Measurements from ENCODE around the gene CCDC74B.
"Not testable (repeated sequence)": the region's sequence is repeated elsewhere in the genome, so short reads cannot be mapped to it uniquely, and the experiment has no call there.

The CCDC74B gene

DNA sequence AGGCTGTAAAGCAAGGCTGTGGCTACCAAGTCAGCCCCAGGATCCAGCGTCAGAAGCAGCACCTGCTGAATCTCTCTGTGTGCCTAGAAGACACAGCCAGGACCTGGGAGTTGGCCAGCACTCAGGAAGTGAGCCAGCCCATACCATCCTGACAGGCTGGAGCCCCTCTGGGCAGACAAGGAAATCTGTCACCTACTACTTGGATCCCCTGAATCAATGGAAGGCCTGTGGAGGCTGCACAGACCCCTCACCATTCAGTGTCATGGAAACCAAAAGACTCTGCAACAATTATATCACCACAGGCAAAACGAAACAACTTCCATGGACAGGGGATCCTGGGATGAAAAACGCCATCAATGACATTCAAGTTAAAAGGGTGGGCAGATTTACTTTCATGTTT, 21.7 kb upstream of the CCDC74B start:
- DNase-seq (ENCODE audit: low read depth): not testable (repeated sequence)

DNA sequence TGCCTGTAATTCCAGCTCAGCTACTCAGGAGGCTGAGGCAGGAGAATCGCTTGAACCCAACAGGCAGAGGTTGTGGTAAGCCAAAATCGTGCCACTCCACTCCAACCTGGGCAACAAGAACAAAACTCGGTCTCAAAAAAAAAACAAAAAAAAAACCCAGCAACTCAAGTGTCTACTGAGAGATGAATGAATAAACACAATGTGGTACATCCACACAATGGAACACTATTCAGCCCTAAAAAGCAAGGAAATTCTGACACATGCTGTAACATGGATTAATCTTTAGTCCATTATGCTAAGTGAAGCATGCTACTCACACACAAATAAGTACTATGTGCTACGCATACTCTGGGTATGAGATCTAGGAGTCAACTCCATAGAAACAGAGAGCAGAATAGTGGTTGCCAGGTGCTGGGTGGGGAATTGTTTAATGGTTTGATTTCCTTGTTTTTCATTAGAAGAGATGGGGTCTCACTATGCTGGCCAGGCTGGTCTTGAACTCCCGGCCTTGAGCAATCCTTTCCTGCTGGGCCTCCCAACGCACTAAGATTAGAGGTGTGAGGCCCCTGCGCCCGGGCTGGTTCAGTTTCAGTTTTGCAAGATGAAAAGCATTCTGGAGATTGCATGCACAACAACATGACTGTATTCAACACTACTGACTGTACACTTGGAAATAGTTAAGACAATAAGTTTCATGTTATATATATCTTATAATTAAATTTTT, 20.5 kb upstream of the CCDC74B start:
- no peak for DNase-seq (ENCODE audit: low read depth)

DNA sequence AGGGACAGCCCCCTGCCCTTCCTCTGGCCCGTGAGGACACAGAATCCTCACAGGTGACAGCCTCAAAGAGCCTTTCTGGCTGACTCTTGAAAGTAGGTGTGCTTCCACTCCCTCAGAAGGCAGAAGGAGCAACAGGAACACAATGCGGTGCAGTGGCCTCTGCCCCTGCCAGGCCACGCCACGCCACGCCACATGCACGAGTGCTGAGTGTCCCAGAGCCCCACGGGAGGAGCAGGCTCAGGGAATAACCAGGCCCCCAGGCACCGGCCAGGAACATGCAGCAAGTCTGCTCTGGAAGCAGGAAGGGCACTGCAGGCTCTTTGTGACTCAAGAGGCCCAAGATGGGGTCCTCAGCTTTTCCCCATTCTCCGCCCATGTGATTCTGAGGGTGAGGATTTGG, 18.1 kb upstream of the CCDC74B start:
- DNase-seq (ENCODE audit: low read depth): no peak

DNA sequence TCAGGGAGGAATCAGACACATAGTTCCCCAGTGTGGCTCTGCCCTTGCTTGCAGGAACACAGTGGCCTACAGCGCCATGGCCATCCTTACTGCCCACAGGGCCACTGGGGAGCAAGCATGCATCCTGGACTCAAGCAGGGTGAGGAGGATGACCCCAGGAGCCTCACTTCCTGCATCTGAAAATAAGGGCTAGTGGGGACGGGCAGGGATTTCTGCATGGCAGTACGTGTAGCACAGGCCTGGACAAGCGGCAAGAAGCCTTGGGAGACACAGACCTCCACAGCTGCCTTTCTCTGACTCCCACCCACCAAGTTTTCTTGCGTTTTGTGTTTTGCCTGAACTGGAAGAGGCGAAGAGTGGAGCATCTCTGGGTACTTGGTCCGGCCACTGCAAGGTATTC, 17.6 kb upstream of the CCDC74B start:
- not testable (repeated sequence) for DNase-seq (ENCODE audit: low read depth)

DNA sequence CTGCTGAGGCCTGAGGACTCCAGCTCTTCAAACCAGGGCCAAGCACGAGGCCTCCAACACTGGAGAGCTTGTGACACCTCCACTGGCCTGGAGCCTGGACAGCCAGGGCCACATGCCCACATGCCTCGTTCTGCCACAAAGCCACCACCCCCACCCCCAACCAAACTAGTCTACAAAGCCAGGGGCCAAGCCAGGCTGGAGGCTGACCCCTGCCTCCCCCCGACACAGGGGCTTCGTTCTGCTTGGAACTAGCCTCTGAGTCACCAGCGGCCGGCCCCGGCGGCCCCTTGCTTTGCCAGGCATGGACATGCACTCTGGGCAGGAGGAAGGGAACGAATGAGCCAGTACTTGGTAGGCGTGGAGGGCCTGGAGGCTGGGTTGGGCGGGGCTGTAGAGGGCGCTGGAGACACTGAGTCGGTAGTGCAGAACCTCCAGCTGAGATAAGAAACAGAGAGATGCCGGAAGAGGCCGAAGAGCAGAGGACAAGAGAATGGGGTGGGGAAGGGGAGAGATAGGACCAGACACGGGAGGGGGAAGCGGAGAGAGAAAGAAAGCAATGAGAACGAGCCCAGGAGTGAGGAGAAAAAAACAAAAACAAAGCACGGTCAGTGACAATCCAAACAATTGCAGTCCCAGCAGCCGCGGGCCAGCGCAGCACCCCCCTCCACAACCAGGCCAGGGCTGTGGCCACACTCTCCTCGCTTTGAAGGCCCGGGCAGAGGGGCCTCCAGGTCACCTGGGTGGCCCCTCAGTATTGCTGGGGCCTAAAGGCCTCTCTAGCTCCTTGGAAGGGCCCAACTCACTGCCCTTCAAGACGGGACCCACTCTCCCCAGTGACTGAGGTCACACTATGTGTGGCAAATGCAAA, 16.2 kb upstream of the CCDC74B start:
- DNase-seq (ENCODE audit: low read depth): not testable (repeated sequence)

DNA sequence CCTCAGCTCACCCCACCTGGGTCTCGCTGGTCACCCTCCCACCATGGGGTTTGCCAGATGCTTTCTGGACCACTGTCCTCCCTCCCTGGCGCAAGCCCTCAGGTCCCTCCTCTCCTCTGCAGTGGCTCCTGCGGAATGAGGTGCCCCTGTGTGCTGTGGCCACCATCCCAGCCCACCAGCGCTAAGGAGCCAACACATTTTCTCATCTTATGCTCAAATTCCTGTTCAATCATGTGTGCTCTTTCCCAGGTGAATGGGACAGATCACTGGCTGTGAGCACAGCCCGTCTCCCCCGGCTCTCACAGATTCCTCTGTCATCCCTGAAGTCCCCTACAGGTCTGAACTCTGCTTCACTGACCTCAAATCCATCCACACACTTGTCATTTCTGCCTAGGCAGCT, 15.2 kb upstream of the CCDC74B start:
- no peak for DNase-seq (ENCODE audit: low read depth)

DNA sequence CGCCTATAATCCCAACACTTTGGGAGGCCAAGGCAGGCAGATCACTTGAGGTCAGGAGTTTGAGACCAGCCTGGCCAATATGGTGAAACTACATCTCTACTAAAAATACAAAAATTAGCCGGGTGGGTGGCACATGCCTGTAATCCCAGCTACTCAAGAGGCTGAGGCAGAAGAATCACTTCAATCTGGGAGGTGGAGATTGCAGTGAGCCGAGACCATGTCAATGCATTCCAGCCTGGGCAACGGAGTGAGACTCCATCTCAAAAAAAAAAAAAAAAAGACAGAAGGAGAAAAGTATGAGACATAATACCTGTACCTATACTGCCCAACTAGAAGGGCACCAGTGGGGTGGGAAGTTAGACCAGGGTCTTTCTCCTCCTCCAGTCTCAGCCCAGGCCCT, 14.5 kb upstream of the CCDC74B start:
- not testable (repeated sequence) for DNase-seq (ENCODE audit: low read depth)

DNA sequence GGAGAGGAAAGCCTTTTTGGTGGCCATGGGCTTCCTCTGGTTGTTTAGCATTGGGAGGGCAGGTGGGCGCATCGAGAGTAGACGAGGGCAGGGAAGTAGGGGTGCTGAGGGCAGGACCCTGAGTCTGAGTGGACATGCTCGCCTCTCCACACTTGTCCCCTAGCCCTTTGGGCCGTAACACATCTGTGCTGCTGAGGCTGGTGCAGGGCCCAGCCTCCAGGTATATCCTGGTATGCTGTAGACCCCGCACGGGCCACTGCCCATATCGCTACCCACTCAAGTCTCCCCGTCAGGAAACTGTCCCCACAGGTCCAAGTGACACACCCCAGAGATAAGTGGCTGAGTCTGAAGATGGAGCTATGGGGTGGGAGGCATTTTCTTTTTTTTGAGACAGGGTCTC, 13.7 kb upstream of the CCDC74B start:
- no peak for DNase-seq (ENCODE audit: low read depth)

DNA sequence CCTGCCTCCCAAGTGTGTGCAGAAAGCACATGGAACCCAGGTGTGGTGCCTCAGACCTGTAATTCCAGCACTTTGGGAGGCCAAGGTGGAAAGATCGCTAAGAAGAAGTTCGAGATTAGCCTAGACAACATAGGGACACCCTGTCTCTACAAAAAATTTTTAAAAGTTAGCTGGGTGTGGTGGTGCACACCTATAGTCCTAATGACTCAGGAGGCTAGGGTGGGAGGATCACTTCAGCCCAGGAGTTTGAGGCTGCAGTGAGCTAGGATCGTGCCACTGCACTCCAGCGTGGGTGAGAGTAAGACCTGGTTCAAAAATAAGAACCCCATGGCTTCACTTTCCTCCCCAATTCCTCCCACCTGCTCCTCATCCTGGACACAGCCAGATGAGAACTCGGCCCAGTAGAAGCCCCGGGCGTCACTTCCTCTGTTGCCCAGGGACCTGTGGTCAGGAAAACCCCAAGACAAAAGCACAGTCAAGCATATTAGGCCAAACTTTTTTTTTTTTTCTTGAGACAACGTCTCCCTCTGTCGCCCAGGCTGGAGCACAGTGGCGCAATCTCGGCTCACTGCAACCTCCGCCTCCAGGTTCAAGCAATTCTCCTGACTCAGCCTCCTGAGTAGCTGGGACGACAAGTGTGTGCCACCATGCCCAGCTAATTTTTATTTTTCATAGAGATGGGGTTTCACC, 13.1 kb upstream of the CCDC74B start:
- DNase-seq (ENCODE audit: low read depth): not testable (repeated sequence)

DNA sequence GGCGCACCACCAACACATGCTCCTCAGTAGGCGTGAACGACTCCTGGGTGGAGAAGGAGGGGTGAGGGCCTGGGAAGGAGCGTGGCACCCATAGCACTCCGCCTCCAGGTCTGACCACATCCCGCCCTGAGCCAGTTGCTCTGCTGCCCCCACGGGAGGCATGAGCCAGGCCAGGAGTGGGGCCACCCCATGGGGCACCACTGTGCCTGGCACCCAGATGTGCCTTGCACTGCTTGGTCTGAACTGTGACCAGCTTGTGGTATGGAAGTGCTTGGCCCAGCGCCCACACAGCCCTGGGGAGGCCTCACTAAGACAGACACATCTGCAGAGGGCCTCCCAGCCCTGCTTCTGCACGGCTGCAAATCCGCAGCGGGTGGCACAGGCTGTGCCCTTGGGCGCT, 12.4 kb upstream of the CCDC74B start:
- not testable (repeated sequence) for DNase-seq (ENCODE audit: low read depth)

DNA sequence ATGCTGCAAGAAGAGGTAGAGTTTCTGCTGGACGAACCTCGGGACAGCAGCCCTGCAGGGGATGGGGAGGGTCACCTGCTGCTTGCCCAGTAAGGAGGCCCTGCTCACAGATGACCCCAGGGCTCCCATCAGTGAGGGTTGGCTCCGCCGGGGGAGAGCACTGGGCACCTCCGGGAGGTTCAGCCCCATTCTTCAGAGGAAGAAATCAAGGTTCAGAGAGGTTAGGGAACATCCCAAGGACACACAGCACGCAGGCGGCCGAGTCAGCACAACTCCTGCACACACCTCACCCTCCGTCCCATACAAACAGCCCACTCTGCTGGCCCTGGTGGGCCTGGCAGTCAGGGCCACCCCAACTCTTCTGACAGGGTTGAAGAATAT, 11.7 kb upstream of the CCDC74B start:
- DNase-seq (ENCODE audit: low read depth): no peak

DNA sequence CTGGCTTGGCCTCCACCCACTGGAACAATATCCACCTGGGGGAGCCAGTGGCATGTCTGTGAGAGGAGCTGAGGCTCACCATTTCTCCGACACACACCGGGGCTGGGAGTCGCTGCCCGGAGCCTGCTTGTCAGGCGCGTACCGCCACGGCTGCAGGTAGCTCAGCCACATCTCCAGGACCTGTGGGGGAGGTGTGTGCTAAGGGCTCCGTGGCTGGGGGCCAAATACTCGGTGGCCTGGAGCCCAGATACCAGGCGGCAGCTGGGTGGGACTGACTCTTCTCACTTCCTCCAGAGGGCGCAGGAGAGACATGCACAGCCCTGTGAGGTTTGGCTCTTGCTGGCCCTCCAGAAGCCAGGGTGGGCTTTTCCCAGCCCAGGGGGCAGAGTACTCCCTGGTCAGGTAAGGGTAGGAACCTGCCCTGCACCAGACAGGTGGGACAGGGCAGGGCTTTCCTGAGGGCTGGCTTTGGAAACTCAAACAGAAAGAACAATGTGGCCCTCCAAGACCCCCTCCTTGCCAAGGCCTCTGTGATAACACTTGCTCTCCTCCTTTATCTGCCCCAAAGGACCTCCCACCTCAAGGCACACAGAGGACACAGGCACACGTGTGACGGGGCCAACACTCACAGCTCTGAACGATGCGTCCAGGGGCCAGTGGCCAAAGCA, 11.2 kb upstream of the CCDC74B start:
- DNase-seq (ENCODE audit: low read depth): not testable (repeated sequence)

DNA sequence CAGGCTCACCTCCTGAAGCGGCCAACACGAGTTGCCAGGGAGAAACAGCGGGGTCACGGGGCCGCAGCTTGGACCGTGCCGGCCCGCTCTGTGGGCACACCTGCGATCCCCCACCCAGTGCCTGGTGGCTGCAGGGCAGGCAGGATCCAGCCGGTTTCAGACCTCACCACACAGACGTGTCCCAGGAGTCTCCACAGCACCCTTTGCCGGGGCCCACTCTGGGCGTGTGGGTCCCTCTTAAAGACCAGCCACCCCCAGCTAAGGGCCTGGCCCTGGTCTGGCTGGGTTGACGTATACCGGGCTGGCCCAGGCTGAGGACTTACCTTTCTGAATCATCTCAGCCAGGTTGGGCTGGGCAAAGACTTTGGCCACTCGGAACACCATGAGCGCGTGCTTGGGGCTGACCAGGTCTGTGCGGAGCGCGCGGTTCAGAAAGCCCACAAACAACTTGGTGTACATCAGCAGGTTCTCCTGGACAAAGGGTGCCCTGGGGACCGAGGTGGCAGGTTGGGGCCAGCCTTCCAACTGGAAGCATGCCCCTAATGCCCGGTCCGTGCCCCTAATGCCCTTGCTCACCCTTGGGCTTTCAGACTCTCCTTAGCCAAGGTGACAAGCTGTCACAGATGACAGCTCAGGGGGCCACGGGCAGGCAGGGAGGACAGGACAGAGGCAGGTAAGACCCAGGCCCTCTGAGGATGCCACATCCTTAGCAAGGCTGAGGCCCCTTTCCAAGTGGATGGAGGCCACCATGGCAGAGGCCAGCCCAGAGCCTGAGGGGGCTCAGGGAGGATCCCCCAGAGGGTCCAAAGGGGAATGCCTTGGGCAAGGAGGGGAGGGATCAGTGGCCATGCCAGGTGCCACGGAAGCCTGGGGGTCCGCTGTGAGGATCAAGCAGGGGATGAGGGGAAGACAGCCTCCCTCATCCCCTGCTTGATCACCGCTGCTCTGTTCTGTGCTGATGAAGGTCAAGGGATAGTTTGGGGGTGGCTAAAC, 10.2 kb upstream of the CCDC74B start:
- no peak for DNase-seq (ENCODE audit: low read depth)

DNA sequence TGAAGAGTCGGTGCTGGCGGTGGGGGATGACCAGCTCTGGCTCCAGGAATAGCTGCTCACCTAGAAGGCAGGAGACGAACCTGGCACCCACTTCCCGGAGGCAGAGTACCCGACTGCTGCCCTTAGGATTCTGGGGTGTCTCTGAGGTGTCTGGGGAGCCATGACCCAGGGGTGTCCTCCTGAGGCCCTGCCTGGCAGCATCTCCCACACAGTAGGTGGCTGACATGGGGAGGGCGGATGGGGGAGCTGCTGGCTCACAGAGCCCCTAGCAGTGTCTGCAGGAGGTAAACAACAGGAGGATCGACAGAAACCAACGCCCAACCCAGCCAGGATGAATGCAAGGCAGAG, 9.5 kb upstream of the CCDC74B start:
- not testable (repeated sequence) for DNase-seq (ENCODE audit: low read depth)

DNA sequence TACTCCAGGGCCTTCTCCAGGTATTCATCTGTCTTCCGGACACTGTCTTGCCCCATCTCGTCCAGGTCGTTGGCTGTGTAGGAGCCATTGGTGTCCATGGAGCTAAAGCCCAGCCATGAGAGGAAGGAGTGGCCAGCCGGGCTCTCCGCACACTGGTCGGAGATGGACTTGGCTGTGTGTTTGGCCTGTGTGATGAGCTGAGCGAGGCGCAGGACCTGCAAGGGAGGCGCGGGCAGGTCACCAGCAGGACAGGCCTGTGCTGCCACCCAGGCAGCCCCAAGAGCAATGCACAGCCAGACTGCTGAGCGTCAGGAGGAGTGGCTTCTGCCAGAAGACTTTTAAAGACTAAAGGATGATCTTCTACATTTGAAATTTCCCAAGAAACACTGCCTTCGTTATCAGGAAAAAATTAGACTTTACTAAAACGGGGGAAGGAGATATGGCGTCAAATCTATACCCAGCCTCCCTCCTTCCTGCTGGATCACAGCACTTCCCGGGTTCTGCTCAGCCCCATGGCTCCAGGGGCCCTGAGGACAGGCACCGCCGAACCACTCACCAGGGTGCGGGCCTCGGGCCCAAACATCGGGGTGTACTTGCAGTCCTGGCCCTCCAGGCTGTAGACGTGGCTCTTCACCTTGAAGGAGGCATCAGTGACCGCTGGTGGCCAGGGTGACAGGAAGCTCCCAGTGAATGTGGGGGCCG, 9.0 kb upstream of the CCDC74B start:
- not testable (repeated sequence) for DNase-seq (ENCODE audit: low read depth)

DNA sequence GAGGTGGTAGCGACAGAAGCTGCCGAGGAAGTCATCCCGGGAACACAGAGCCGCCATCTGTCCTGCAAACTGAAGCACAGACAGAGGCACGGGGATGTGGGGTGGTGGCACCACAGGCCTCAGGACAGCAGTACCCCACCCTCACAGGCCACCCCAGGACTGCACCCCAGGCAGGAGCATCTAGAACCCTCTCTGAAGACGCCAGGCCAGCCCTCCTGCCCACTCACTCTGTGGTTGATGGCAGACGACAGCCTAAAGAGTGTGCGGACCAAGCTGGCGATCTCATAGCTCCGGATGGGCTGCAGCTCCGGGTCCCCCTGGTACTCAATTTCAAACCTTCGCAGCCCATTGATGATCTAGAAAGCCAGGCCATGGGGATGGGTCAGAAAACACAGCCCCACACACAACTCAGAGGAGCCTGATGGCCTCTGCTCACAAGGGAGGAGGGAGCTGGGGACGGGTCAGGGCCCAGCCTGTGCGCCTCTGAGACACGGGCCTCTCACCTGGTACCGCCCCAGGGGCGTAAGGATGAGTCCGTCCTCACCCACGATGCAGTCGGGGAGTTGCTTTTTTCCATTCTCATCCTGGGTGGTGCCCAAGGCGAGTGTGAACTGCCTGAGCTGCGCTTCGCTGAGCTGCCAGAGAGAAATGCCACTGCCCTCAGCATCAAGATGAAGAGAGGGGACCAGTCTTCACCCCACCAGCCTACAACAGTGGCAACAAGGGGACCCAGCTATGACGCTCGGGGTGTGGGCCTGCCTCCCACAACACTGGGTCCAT, 8.1 kb upstream of the CCDC74B start:
- DNase-seq (ENCODE audit: low read depth): no peak

DNA sequence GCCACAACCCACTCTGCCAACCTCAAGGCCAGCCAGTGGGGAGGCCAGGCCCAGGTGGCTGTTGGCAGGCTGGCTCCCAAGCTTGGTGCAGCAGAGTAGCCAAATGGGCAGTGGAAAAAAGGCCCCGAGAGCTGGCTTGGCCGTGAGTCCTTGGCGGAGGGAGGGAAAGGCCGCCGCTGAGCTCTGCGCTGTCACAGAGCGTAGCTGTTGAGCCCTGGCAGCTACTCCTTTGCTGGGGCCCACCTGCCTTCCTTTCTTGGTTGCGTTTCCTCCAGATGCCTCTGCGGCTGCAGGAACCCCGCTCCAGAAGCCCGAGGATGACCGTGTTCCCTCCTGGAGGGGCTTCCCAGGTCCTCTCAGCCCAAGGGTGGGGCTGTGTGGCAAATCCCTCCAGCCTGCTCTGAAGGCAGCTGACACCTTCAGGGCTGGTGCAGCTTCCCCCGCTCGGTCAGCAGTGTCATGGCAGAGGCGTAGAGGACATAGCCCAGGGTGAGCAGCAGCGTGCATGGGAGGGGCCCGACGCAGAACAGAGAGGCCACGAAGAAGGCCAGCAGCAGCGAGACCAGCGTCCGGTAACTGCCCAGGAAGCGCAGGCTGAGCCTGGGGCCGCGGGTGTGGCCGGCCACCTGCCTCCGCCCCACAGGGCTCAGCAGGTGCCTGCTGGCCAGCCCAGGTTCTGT, 7.4 kb upstream of the CCDC74B start:
- not testable (repeated sequence) for DNase-seq (ENCODE audit: low read depth)

DNA sequence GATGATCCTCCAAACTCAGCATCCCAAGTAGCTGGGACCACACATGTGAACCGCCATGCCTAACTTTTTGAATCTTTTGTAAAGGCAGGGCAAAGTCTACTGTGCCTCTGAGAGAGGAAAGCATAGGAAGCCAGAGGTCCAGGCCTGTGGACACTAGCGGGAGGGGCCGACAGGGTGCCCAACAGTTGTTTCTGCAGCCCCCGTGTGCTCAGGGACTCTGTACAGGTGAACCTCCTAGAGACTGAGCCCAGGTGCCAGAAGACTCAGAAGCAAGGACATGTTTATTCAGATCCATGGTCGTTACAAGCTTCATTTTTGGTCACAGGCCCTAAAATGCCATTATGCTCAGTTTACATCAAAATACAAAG, 6.2 kb upstream of the CCDC74B start:
- not testable (repeated sequence) for DNase-seq (ENCODE audit: low read depth)
